Upper lobe of right lung (tissue), 1 donor: Measurements from ENCODE around the gene KIF6. TPM values are rescaled to one million over a fixed set of nuclear protein-coding genes. Genes with fewer than 3 reads are reported as not detected.

Source experiments
- ATAC-seq: fragments of 200-7000 bp; cut with Tn5 transposase; one replicate; pipeline ENCODE4 v1.9.1; 2020; ENCODE audit warnings: mild to moderate bottlenecking, moderate library complexity
- DNase-seq: peaks from one replicate; pipeline ENCODE4 v3.0.0-alpha.2; 2020
- H3K27ac ChIP-seq: fragments of 200-600 bp; one replicate; pipeline ENCODE4 v1.8.0; 2022
- H3K27me3 ChIP-seq: fragments of 200-600 bp; one replicate; pipeline ENCODE4 v1.8.0; 2022; ENCODE audit warnings: mild to moderate bottlenecking
- H3K36me3 ChIP-seq: fragments of 200-600 bp; one replicate; pipeline ENCODE4 v1.8.0; 2022
- H3K4me1 ChIP-seq: fragments of 200-600 bp; one replicate; pipeline ENCODE4 v1.8.0; 2022
- H3K4me3 ChIP-seq: fragments of 200-600 bp; one replicate; pipeline ENCODE4 v1.8.0; 2022; ENCODE audit warnings: mild to moderate bottlenecking
- H3K9me3 ChIP-seq: fragments of 200-600 bp; one replicate; pipeline ENCODE4 v1.8.0; 2022
- CTCF ChIP-seq: fragments of 200-600 bp; IDR thresholded peaks from one replicate; pipeline ENCODE4 v1.8.0; 2022; ENCODE audit warnings: antibody characterized with exemption
- intact Hi-C: fragments of 100-400 bp; cut with DNase I; formaldehyde crosslinking; loops from one replicate; pipeline ENCODE4 v1.11.0; 2022
- total RNA-seq: library from RNA; stranded (reverse); fragmentation: NEBNext Ultra II Directional; extraction: Animal tissue kit (Norgen Biotek cat#: 25700); gene quantifications from one replicate; pipeline ENCODE4 v1.2.1, GENCODE V29; 2021
- donor health status: DM: no; HTN: yes; CAD: no; lungs with severe emphysema.

The KIF6 gene
- total RNA-seq, 1 donor from 2014 or later, result 0.49 TPM

DNA sequence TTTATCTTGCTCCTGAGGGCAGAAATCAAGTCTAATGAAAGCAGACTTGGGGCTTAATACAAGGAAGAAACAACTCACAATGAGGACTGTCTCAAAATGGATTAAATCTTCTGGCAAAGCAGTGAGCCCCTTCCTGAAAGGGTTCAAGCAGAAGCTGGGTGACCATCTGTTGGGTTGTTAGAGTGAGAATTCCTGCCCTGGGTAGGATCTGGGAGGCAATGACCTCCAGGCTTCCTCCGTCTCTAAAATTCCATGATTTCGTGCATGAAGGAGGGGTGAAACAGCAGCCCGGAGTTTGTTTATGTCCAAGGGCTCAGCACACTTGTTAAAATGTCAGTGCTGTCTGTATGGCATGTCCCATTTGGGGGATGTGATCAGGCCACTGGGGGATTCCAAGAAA, 338.7 kb downstream of the KIF6 start:
- no peak for DNase-seq
- ATAC-seq, result no peak
- intact Hi-C loops, result loop anchor here (10.0 kb wide), 1 partner anchor 498 kb away; no protein-coding TSS in a partner anchor

GRCh38 chr6:39381550-39382140, 343.6 kb downstream of the KIF6 start:
- Histone ChIP-seq H3K36me3 (no peaks in the 10 kb centered on the region), H3K27me3 (no peaks in the 10 kb centered on the region), H3K4me3 (no peak overlapping the region), H3K27ac (no peak overlapping the region), H3K9me3 (no peaks in the 10 kb centered on the region), H3K4me1 (peaks cover 12% of the 10 kb centered on the region)
- intact Hi-C loops, result loop anchor here (10.0 kb wide), 1 partner anchor 503 kb away; no protein-coding TSS in a partner anchor
- DNase-seq (no peak), ATAC-seq (no peak)
- no peak for TF ChIP-seq CTCF

More for the DNA sequence above, 338.7 kb downstream of the KIF6 start:
- no peaks in the 10 kb centered on the region for H3K9me3 ChIP-seq
- no peaks in the 10 kb centered on the region for H3K36me3 ChIP-seq
- no peak overlapping the region for H3K27ac ChIP-seq
- no peak for TF ChIP-seq CTCF
- H3K4me1 ChIP-seq, result no peaks in the 10 kb centered on the region
- H3K4me3 ChIP-seq, result no peak overlapping the region
- H3K27me3 ChIP-seq, result no peaks in the 10 kb centered on the region

DNA sequence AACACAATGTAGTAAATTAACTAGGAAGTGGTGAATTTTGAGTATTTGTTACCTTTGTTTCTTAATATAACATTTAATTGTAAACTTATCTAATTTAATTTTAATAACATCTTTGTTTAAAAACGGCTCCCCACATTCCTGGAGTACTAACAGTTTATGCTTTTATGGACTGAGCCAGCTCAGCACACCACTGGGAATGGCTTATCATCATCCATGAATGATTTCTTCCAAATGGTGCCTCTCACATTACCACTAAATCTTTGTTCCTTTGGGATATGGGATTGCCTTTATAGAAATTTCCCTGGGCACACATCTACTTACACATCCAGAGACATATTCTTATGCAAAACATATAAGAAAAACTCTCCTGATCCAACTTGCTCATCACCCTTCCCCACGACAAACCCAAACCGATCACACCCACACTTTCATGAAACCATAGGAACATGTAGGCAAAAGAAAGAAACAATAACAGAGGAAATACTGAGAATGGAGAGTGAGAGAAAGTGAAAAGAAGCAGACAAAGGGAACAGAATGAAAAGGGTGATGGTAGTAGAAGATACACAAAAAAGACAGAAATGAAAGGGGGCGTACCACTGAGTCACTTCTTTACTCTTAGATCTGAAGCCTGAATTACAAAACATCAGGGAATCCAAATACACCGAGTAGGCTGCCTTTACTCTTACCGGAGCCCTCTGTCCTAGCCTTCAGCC, 344.2 kb downstream of the KIF6 start:
- Histone ChIP-seq H3K27ac (no peak overlapping the region), H3K4me3 (no peak overlapping the region), H3K27me3 (no peaks in the 10 kb centered on the region), H3K9me3 (no peaks in the 10 kb centered on the region), H3K4me1 (peaks cover 12% of the 10 kb centered on the region), H3K36me3 (no peaks in the 10 kb centered on the region)
- no peak for TF ChIP-seq CTCF
- ATAC-seq, result no peak
- no peak for DNase-seq
- intact Hi-C loops, result loop anchor here (10.0 kb wide), 1 partner anchor 504 kb away; no protein-coding TSS in a partner anchor

DNA sequence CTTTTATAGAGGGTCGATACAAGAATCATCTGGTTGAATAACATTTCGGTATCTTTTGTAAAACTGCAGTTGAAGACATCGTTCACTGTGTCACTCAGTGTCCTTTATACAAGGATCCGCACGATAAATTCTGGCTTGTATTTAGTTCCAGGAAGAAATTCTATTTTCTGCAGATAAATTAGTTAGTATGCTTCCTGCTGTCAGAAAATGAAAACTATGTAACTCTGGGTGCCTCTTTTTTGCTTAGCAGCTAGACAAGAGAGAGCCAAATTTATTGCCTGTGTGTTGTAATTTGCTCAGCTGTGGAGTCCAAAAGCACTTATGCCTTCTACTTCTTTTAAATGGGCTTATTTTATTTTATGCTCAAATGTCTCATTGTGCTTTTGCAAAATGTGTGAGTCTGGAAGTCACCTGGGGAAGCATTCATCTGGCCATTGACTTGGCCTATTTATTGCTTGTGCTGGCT, 346.2 kb downstream of the KIF6 start:
- Histone ChIP-seq H3K36me3 (no peaks in the 10 kb centered on the region), H3K4me3 (no peak overlapping the region), H3K4me1 (peaks cover 12% of the 10 kb centered on the region), H3K27me3 (no peaks in the 10 kb centered on the region), H3K9me3 (no peaks in the 10 kb centered on the region), H3K27ac (no peak overlapping the region)
- intact Hi-C loops, result no loop called here
- ATAC-seq (no peak), DNase-seq (no peak)
- no peak for TF ChIP-seq CTCF

GRCh38 chr6:39378175-39378959, 346.8 kb downstream of the KIF6 start:
- DNase-seq (no peak), ATAC-seq (peak; percentile 56)
- H3K4me1 ChIP-seq, result peaks cover 12% of the 10 kb centered on the region
- intact Hi-C loops, result no loop called here
- no peak overlapping the region for H3K4me3 ChIP-seq
- no peak for TF ChIP-seq CTCF
- H3K27me3 ChIP-seq, result no peaks in the 10 kb centered on the region
- no peaks in the 10 kb centered on the region for H3K36me3 ChIP-seq
- H3K27ac ChIP-seq, result no peak overlapping the region
- H3K9me3 ChIP-seq, result no peaks in the 10 kb centered on the region
